Mammary epithelial cell (primary cell): ENCODE data around the gene ODF4.

Experiments
- CTCF ChIP-seq, 2 donors: IDR thresholded peaks in 1 of 2; conservative IDR thresholded peaks in 1 of 2; 2 replicates each; pipeline ENCODE4 v1.5.1; 2011 to 2012; ENCODE audit warnings: inconsistent platforms in 2 of 2, low read length in 2 of 2, mild to moderate bottlenecking in 2 of 2, control low read depth in 1 of 2, low read depth in 1 of 2; ENCODE audit not compliant: insufficient read depth in 1 of 2; ENCODE audit errors: extremely low read depth in 1 of 2
- EZH2 ChIP-seq: IDR thresholded peaks from 2 replicates; pipeline ENCODE4 v1.6.1; 2012; ENCODE audit warnings: low read length, inconsistent platforms, borderline replicate concordance

DNA sequence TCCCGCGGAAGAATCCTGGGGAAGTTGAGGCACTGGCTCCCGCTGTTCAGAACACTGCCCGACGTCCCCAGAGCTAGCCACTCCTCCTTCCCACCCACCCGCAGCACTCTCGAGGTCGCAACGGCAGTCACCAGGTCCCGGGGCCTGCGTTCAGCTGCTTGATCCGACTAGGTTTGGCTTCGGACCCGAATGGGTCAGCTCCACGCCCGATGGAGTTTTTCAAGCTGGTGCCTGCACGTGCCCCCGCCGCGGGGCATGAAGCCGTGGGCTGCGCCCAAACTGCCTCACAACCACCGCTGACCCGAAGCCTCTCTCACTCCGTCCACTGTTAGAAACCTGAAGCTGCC, 12.4 kb upstream of the ODF4 start:
- TF ChIP-seq EZH2 (no peak), CTCF (conservative IDR thresholded peaks at IDR 0.05 in 1 of 2, IDR thresholded peaks at IDR 0.05 in 1 of 2; ENCODE audit: extremely low read depth in 1 of 2, insufficient read depth in 1 of 2, low read depth in 1 of 2, low read length in 2 of 2) (no peak)
